Endometrial microvascular endothelial cells (primary cell): ENCODE data around the gene PLEKHD1. TPM values are rescaled to one million over a fixed set of nuclear protein-coding genes. Genes with fewer than 3 reads are reported as not detected.

Experiments used
- in situ Hi-C: cut with HindIII; loops from 2 replicates; pipeline ENCODE4 v1.10.0; 2017; ENCODE audit warnings: low sequenced_read_pairs, low pct_unique_long_range_greater_than_20kb; ENCODE audit errors: inconsistent ontology term
- total RNA-seq: library from RNA; depleted of rRNA; stranded (reverse); fragments of >200 nt; gene quantifications from one replicate; pipeline ENCODE4 v1.2.3, GENCODE V29; 2015; ENCODE audit errors: inconsistent ontology term

PLEKHD1 gene
- total RNA-seq, 1 donor from 2014 or later = not detected

DNA sequence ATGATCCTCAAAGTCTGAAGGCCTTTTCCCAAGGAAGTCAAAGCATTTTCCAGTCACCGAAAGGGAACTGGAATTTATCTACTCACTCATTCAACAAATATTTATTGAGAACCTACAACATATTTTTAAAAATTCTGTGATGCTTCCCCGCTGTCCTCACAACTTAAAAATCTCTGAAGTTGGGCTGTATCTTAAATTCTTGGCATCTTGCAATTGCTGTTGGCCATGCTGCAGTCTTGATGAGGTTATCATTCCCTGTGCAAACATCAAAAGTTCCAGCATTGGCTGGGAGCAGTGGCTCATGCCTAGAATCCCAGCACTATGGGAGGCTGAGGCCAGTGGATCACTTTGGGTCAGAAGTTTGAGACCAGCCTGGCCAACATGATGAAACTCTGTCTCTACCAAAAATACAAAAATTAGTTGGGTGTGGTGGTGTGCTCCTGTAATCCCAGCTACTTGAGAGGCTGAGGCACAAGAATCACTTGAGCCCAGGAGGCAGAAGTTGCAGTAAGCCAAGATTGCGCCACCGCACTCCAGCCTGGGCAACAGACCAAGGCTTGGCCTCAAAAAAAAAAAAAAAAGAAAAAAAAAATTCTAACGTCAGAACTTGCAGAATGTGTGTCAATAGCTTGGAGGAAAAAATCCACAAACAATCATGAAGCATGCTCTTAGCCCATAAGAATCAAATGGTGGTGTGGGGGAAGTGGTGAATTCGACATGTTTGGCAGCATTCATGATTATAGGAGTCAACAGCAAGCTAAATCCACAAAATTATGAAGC, 55.3 kb downstream of the PLEKHD1 start:
- in situ Hi-C loops = no loop called here

DNA sequence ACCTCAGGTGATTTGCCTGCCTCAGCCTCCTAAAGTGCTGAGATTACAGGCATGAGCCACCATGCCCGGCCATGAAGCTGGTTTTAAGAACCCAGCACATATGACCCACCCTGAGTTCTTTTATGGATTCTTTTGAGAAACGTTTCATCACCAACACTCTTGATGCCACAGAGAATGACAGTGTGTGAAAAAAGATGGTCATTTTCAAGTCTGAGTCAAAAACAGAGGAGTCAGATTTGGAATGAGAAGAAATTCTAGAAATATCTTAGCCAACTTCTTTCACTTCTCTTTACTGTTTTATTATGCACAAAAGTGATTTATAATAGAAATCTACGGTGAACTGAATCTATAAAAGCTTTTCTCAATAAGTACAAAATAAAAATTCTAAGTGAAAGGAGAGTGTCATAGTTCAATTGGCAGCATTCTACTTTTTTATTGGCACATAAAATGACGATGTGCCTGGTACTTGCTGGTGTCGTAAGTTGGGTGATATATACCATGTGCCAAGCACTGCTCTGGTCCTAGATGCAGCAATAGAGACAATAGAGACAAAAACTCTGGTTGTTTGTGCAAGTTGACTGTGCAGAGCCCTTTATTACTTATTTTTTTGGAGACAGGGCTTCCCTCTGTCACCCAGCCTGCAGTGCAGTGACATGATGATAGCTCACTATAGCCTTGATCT, 56.3 kb downstream of the PLEKHD1 start:
- in situ Hi-C loops = no loop called here

DNA sequence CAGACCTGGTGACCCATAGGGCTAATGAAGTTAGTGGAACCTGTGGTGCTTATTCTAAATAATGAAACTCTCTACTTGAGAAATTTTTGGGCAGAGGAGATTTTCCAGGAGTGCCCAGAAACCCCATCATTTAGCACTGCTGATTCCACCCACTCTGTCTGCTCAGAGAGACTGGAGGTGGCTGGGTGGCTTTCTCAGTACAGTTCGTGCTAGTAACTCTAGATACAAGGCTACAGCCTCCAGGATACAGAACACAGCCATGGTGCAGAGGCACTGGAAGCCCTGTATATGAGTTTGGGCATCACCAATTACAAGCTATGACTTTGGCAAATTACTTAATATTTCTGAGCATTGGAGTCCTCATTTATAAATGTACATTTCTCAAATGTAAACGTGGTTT, 57.8 kb downstream of the PLEKHD1 start:
- in situ Hi-C loops = no loop called here

- in situ Hi-C loops = no loop called here
Observed at GRCh38 chr14:69543341-69544115, 59.0 kb downstream of the PLEKHD1 start.

DNA sequence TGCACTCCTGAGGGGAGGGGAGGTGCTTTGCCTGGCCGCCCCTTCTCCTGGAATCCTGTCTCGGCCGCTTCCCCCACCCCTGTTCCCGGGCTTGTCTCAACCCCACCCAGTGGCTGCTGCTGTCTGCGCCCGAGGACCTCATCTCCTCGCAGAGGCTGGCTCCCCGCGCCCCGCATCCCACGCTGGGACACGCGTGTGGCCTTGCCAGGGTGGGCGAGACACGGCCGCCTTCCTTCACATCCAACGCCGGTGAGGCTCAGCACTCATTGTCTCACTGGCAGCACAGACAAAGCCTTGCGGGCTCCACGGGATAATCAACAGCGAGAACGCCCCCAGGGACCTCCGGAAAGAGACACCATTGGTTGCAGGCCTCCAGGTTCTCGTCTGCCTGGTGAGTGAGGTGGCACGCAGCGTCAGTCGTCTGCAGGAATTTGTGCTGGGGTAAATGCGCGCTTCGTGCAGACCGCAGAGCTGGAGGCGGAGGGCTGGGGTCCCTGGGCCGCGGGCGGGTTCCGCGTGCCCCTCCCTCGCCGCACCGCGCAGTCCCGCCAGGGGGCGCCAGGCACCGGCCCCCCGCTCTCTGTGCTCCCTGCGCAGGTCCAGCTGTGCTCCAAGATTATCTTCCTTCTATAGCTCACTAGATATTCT, 63.3 kb downstream of the PLEKHD1 start:
- in situ Hi-C loops = no loop called here

DNA sequence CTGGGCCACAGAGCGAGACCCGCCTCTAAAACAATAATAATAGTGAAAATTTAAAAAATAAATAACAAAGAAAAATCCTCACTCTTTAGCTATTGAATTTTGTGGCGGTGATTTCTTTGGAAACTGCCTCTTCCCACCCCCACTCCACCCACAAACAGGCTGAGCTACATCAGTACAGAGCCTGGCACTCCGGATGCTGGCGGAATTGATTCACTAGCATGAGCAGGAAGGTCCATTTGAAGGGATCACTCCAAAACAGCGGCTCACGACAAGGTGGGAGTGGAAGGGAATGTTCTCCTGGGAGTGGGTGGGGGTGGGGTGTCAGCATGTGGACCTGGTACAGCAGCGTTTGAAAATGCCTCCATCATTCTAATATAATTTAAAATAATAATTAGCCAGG, 64.0 kb downstream of the PLEKHD1 start:
- in situ Hi-C loops = no loop called here

DNA sequence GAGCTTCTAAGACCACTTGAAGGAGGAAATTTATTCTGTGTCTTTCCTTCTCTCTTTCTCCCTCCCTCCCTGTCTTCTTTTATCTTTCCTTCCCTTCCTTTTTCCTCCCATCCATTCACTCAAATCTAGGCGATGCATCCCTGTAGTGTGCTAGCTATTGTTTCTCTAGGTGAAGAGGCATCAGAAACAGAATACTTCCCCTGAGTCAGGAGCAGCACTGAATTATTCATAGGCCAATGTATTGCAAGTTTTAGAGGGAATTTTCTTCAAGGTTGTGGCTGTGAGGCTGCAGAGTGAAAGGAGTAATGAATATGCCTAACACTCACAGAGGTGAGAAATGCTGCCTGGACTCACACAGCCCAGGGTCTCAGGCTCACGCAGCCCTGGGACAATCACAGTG, 67.0 kb downstream of the PLEKHD1 start:
- in situ Hi-C loops = no loop called here

DNA sequence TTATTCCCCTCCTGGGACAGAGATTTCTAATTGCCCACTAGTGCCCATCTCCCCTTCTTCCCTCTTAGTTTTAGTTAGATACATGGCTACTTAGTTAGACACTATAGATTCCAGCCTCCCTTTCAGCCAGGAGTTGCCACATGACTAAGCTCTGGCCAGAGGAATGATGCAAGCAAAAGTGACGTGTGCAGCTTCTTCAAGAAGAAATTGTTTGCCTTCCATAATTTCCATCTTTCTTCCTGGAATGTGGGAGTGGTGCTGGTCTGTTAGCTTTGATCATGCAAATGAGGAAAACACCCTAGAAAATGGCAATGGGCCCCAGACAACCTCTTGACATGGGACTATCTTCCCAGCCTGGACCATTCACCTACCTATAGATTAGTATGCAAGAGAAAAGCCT, 68.7 kb downstream of the PLEKHD1 start:
- in situ Hi-C loops = no loop called here

DNA sequence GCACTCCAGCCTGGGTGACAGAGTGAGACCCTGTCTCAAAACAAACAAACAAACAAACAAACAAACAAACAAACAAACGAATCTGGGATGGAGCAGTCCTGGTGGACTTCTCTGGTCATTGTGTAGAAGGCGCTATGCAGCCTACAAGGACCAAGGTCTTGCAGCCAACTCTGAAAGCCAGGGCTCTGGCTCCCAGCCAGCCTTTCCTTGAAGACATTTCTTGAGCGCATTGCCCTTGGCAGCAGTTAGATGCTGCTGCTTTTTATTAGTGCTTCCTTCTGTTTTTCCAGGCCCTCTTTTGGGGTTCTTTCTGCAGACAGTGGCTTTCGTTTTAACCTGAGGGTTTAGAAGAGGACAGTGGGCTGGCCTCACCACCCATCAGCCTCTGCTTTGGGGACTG, 70.0 kb downstream of the PLEKHD1 start:
- in situ Hi-C loops = no loop called here

GRCh38 chr14:69558774-69559173, 74.2 kb downstream of the PLEKHD1 start:
- in situ Hi-C loops = no loop called here

- in situ Hi-C loops = no loop called here
Observed at GRCh38 chr14:69559581-69560011, 75.1 kb downstream of the PLEKHD1 start.

- in situ Hi-C loops = no loop called here
Observed at GRCh38 chr14:69560826-69561225, 76.3 kb downstream of the PLEKHD1 start.

GRCh38 chr14:69561893-69562292, 77.4 kb downstream of the PLEKHD1 start:
- in situ Hi-C loops = no loop called here

DNA sequence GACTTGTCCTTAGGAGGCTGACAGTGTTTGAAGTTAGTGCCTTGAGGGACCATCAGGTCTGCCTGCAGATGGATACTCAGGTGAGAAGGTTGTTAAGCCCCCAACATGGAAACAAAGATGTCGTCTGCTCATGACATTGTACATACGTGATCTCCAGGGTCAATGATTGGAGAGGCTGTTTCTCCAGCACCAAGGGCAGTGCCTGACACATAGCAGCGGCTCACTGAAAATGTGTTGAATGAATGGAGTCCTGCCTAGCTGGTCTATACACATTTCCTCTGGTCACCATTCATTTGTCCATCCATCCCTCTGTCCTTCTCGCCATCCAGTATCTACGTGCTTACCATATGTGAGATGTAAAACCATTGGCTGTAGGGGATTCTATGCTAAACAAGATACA, 83.0 kb downstream of the PLEKHD1 start:
- in situ Hi-C loops = no loop called here

- in situ Hi-C loops = no loop called here
Observed at GRCh38 chr14:69569859-69570258, 85.3 kb downstream of the PLEKHD1 start.

DNA sequence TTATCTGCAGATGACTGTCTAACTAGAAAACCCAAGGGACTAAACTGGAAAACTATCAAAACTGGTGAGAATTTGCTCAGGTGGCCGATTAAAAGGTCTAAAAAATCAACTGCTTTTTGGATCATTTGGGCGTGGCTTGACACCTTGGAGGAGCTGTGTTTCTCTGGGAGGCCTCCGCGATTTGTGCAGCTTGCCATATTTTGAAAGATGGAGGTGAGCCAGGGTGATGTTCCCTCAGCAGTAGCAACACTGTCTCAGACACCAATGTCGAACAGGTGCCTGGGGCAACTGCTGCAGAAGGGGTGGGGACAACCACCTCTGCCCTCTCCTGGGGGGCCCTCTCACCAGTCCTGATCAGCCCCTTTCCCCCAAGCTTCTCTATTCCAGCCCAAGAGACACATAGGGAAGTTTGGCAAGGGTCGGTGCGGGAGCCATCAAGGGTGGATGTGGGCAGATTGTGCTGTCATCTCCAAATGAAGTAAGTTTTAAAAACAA, 86.4 kb downstream of the PLEKHD1 start:
- in situ Hi-C loops = no loop called here

GRCh38 chr14:69571449-69572029, 87.0 kb downstream of the PLEKHD1 start:
- in situ Hi-C loops = no loop called here

GRCh38 chr14:69572030-69572840, 87.7 kb downstream of the PLEKHD1 start:
- in situ Hi-C loops = no loop called here
